ENCODE measurements around the gene ACACB.

Gene ACACB

DNA sequence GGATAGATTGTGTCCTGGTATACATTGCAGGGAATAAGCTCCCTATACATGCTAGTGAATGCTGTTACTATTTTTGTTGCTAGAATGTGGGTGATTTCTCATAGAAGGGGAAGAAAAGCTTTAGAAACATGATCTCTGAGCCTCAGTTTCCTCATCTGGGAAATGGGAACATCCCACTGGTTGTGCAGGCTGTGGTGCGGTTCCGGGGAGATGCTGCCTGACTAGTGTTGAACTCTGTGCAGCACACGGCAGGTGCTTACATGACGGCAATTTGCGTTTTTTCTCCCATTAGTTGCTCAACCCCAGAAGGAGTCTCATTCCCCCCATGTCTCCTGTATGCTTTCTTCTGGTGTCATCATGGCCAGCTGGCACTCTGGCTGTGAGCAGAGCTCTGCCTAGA, 159.8 kb downstream of the ACACB start:
- TF ChIP-seq, protein P1, sequence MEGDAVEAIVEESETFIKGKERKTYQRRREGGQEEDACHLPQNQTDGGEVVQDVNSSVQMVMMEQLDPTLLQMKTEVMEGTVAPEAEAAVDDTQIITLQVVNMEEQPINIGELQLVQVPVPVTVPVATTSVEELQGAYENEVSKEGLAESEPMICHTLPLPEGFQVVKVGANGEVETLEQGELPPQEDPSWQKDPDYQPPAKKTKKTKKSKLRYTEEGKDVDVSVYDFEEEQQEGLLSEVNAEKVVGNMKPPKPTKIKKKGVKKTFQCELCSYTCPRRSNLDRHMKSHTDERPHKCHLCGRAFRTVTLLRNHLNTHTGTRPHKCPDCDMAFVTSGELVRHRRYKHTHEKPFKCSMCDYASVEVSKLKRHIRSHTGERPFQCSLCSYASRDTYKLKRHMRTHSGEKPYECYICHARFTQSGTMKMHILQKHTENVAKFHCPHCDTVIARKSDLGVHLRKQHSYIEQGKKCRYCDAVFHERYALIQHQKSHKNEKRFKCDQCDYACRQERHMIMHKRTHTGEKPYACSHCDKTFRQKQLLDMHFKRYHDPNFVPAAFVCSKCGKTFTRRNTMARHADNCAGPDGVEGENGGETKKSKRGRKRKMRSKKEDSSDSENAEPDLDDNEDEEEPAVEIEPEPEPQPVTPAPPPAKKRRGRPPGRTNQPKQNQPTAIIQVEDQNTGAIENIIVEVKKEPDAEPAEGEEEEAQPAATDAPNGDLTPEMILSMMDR (IDR thresholded peaks at IDR 0.05) = no peak

DNA sequence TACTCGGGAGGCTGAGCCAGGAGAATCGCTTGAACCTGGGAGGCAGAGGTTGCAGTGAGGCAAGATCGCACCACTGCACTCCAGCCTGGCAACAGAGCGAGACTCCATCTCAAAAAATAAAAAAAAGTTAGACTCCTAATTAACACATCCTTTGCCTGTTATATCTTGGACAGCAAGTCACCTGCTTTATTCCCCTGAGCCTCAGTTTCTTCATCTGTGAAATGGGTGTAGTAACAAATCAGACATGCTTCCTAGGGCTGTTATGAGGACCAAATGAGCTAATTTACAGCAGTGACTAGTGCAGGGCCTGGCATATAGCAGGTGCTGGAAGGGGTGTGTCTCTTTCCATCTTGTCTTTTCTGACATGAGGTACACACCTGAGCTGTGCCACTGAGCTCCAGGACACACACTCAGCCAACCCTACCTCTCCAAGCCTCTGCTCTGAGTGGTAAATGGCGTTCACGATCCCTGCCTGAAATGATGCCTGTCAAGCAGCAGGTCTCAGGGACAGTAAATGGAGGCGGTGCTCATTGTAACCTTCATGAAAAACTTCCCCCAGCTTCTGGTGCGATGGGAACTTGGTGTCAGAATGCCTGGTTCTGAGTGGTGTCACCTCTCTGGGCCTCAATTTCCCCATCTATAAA, 161.0 kb downstream of the ACACB start:
- TF ChIP-seq, protein P1 (IDR thresholded peaks at IDR 0.05) = no peak

DNA sequence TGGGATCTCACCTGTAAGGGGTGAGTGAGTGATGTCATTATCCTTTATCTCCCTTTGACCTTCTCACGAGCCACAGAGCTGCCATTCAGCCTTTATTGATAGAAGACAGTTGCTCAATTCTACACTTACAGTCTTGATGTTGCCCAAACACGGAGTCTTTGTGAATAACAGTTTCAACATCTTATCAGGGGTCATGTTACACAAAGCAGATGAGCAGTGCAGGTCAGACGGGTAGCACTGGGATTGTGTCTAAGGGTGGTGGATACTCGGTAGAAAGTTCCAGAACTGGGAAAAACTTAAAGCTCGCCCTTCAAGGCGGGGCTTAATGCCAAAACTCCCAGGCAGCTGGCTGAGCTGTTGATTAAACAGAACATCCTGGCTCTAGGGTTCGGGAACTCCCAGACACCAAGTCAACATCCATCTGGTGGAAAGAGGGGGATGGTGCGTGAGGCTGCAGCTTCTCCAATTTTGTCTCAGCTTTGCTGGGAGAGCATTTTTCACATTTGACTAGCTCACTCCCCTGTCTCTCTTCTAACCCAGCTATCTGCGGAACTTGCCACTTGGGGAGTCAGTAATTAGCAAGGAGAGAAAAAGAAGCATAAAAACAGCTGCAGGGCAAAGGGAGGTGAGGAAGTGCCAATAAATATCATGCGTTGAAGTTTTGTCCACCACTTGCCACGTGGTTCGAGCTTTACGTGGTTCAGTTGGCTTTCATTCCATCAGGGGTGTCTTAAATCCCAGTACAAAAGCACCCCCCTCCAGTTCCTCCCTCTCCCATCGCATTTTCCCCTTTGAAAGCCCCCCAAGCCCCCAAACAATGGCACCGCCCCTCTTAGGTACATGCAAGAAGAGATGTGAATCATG, 161.7 kb downstream of the ACACB start:
- TF ChIP-seq, protein P1 (IDR thresholded peaks at IDR 0.05) = no peak

DNA sequence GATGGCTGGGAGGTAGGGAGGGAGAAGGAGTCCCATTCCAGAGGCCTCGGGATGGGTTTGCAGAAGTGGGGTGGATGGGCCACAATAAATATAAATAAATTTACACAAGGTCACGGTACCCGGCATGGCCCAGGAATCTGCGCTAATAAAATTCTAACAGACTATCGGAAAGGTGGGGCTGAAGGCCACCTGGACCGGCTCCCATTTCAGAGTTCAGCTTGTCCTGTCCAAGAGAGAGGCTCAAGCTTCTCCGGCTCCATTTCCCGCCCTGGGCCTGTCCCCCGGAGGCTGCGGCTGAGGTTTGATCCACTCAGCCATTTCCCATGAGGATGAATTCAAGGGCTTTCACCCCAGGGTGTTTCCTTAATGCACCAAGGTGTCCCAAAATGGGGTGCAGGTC, 162.5 kb downstream of the ACACB start:
- TF ChIP-seq, protein P1 (IDR thresholded peaks at IDR 0.05) = no peak

DNA sequence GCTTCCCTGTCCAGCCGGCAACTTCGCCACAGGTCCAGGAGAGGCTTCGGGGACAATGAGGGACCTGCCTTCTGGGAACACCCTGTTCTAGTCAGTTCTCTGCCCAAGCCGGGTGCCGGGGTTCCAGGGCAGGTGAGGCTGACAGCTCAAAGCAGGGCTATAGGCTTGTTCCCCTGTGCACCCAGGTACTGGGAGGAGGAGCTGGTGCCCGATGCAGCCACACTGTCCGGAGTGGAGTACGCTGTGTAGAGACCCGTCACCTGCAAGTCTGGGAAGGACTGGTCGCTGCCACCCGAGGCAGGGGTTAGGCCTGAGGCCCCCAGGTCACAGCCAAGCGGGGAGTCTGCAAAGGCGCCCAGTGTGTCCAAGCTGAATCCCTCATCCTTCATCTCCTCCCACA, 163.1 kb downstream of the ACACB start:
- TF ChIP-seq, protein P1 (IDR thresholded peaks at IDR 0.05) = no peak

DNA sequence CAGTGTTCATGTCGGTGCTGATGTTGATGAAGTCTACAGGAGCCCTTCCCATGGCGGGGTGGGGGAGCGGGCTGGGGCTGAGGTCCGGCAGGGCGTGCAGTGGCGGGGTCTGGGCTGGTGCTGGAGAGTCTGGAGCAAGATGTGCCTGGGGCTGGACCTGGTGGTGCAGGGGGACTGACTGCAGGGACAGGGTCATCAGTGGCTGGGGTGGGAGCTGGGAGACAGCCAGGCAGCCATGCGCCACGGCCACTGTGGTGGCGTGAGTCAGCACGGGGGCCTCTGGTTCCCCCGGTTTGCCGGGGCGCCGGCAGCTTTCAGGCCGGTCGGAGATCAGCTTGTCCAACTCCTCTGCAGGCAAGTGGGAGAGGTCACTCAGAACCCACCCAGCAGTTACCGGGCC, 165.1 kb downstream of the ACACB start:
- TF ChIP-seq, protein P1 (IDR thresholded peaks at IDR 0.05) = no peak

DNA sequence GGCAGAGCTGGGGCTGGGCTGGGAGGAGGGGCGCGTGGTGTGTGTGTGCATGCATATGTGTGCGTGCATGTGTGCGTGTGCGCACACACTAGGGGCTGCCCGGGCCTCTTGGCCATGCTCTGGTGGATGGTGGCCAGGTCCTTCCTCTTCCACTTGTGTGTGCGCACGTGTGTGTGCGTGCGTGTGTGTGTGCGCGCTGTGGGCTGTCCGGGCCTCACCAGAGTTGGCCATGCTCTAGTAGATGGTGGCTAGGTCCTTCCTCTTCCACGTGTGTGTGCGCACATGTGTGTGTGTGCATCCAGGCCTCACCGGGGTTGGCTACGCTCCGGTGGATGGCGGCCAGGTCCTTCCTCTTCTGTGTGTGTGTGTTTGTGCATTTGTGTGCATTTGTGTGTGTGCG, 168.0 kb downstream of the ACACB start:
- TF ChIP-seq, protein P1 (IDR thresholded peaks at IDR 0.05) = no peak
